Liver (tissue), 3 donors: ENCODE measurements around the gene TASOR2.

Experiments used
- CTCF ChIP-seq: fragments of 150-350 bp; IDR thresholded peaks from 2 replicates; pipeline ENCODE4 v1.5.1; 2017; ENCODE audit warnings: improper control_type of control experiment, low read depth, low read length; ENCODE audit not compliant: missing input control
- GABPA ChIP-seq, 2 donors: IDR thresholded peaks in 1 of 2; conservative IDR thresholded peaks in 1 of 2; 2 replicates each; pipeline ENCODE4 v1.6.1; 2016; ENCODE audit warnings: antibody characterized with exemption in 2 of 2, mild to moderate bottlenecking in 1 of 2, moderate library complexity in 1 of 2
- MAX ChIP-seq: IDR thresholded peaks from 2 replicates; pipeline ENCODE4 v1.6.1; 2016; ENCODE audit warnings: antibody characterized with exemption
- REST ChIP-seq: IDR thresholded peaks from 2 replicates; pipeline ENCODE4 v1.6.1; 2016; ENCODE audit warnings: antibody characterized with exemption, mild to moderate bottlenecking
- donor health status: healthy.
- donor health status: healthy.

- TF ChIP-seq MAX = no peak
- no peak for TF ChIP-seq REST
- TF ChIP-seq CTCF = no peak
- no peak for TF ChIP-seq GABPA (IDR thresholded peaks at IDR 0.05 in 1 of 2, conservative IDR thresholded peaks at IDR 0.05 in 1 of 2)
These were observed 49.7 kb upstream of the TASOR2 start for GRCh38 chr10:5634918-5635317.
